Measurements from ENCODE around the gene PGM5. TPM values are rescaled to one million over a fixed set of nuclear protein-coding genes. Genes with fewer than 3 reads are reported as not detected.
"Not testable (repeated sequence)": the region's sequence is repeated elsewhere in the genome, so short reads cannot be mapped to it uniquely, and the experiment has no call there.

Gene PGM5
- total RNA-seq, 1 experiment from 2014 or later: 0.15 TPM

- H3K27me3 ChIP-seq (ENCODE audit: insufficient read depth, low read length); H3K9me3 ChIP-seq (ENCODE audit: control insufficient read depth in 1 of 2, insufficient read depth in 1 of 2, low read depth in 1 of 2, low read length in 2 of 2); H4K20me1 ChIP-seq (ENCODE audit: insufficient read depth); POLR2A ChIA-PET; H3K79me2 ChIP-seq (ENCODE audit: insufficient read depth, low read length); H3K9me2 ChIP-seq (ENCODE audit: insufficient read depth); H3K27ac ChIP-seq (ENCODE audit: low read depth, low read length); H3K4me3 ChIP-seq (replicated peaks in 1 of 2; ENCODE audit: low read depth in 1 of 2, low read length in 2 of 2); BruUV-seq (replicated peaks); CTCF ChIA-PET; H3K36me3 ChIP-seq (ENCODE audit: control insufficient read depth in 1 of 2, insufficient read depth in 2 of 2, low read length in 2 of 2); ATAC-seq; RAD21 ChIA-PET (ENCODE audit: low non-redundant PET in 1 of 2, low total read pairs in 2 of 2, uncharacterized antibody in 2 of 2, unreplicated experiment in 2 of 2); H3K9ac ChIP-seq (ENCODE audit: low read length); intact Hi-C loops (cut with micrococcal nuclease); DNase-seq (ENCODE audit: low read depth, low spot score); H3K4me1 ChIP-seq (ENCODE audit: control insufficient read depth in 1 of 2, insufficient read depth in 2 of 2, low read length in 2 of 2); H2AFZ ChIP-seq (ENCODE audit: low read depth, low read length, poor library complexity, severe bottlenecking); H3K4me2 ChIP-seq (ENCODE audit: low read length): not testable (repeated sequence)
Observed at GRCh38 chr9:68355993-68356379, 425 bp upstream of the PGM5 start.

GRCh38 chr9:68357119-68357714, 806 bp downstream of the PGM5 start:
- H3K4me3 ChIP-seq (replicated peaks in 1 of 2; ENCODE audit: low read depth in 1 of 2, low read length in 2 of 2); H3K9ac ChIP-seq (ENCODE audit: low read length); H3K9me3 ChIP-seq (ENCODE audit: control insufficient read depth in 1 of 2, insufficient read depth in 1 of 2, low read depth in 1 of 2, low read length in 2 of 2); H3K79me2 ChIP-seq (ENCODE audit: insufficient read depth, low read length); BruUV-seq (replicated peaks); H3K36me3 ChIP-seq (ENCODE audit: control insufficient read depth in 1 of 2, insufficient read depth in 2 of 2, low read length in 2 of 2); H3K27ac ChIP-seq (ENCODE audit: low read depth, low read length); H3K4me1 ChIP-seq (ENCODE audit: control insufficient read depth in 1 of 2, insufficient read depth in 2 of 2, low read length in 2 of 2); H3K4me2 ChIP-seq (ENCODE audit: low read length); ATAC-seq; H2AFZ ChIP-seq (ENCODE audit: low read depth, low read length, poor library complexity, severe bottlenecking); RAD21 ChIA-PET (ENCODE audit: low non-redundant PET in 1 of 2, low total read pairs in 2 of 2, uncharacterized antibody in 2 of 2, unreplicated experiment in 2 of 2); intact Hi-C loops (cut with micrococcal nuclease); H3K27me3 ChIP-seq (ENCODE audit: insufficient read depth, low read length); DNase-seq (ENCODE audit: low read depth, low spot score); H3K9me2 ChIP-seq (ENCODE audit: insufficient read depth); CTCF ChIA-PET; POLR2A ChIA-PET; H4K20me1 ChIP-seq (ENCODE audit: insufficient read depth): not testable (repeated sequence)

DNA sequence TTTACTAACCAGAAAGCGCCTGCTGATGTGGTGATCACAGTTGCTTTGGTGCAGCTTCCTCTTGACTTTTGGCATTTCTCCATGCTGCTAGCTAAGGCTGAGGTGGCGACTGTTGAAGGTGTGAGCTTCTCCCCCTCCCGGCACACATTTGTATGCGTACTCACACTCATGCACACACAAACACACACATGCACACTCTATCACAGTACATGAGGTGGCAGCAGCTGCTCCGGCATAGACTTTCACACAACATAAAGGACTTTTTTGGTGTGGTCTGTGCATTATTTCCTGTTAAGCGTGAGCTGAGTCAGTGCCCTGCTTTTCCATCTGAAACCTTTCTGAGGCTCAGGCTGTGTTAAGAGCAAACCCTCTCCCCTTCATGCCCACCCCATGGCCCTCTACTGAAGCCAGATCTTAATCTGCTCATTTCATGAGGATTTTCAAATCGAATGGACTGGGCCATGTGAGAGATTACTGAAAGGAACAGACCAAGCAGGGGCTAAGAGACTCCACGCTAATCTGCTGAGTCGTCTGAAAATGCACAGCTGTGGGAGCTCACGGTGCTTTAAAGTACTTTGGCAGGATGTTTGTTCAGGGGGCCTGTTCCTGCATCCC, 10.6 kb downstream of the PGM5 start:
- H3K9me2 ChIP-seq (ENCODE audit: insufficient read depth); DNase-seq (ENCODE audit: low read depth, low spot score); H3K9ac ChIP-seq (ENCODE audit: low read length); H3K4me1 ChIP-seq (ENCODE audit: control insufficient read depth in 1 of 2, insufficient read depth in 2 of 2, low read length in 2 of 2); intact Hi-C loops (cut with micrococcal nuclease); POLR2A ChIA-PET; H3K36me3 ChIP-seq (ENCODE audit: control insufficient read depth in 1 of 2, insufficient read depth in 2 of 2, low read length in 2 of 2); H3K27ac ChIP-seq (ENCODE audit: low read depth, low read length); CTCF ChIA-PET; BruUV-seq (replicated peaks); H2AFZ ChIP-seq (ENCODE audit: low read depth, low read length, poor library complexity, severe bottlenecking); H4K20me1 ChIP-seq (ENCODE audit: insufficient read depth); H3K4me2 ChIP-seq (ENCODE audit: low read length); ATAC-seq; H3K27me3 ChIP-seq (ENCODE audit: insufficient read depth, low read length); H3K4me3 ChIP-seq (replicated peaks in 1 of 2; ENCODE audit: low read depth in 1 of 2, low read length in 2 of 2); RAD21 ChIA-PET (ENCODE audit: low non-redundant PET in 1 of 2, low total read pairs in 2 of 2, uncharacterized antibody in 2 of 2, unreplicated experiment in 2 of 2); H3K9me3 ChIP-seq (ENCODE audit: control insufficient read depth in 1 of 2, insufficient read depth in 1 of 2, low read depth in 1 of 2, low read length in 2 of 2); H3K79me2 ChIP-seq (ENCODE audit: insufficient read depth, low read length): not testable (repeated sequence)

- H3K9ac ChIP-seq (ENCODE audit: low read length); H3K4me2 ChIP-seq (ENCODE audit: low read length); BruUV-seq (replicated peaks); H3K9me2 ChIP-seq (ENCODE audit: insufficient read depth); H3K36me3 ChIP-seq (ENCODE audit: control insufficient read depth in 1 of 2, insufficient read depth in 2 of 2, low read length in 2 of 2); H3K9me3 ChIP-seq (ENCODE audit: control insufficient read depth in 1 of 2, insufficient read depth in 1 of 2, low read depth in 1 of 2, low read length in 2 of 2); H3K4me1 ChIP-seq (ENCODE audit: control insufficient read depth in 1 of 2, insufficient read depth in 2 of 2, low read length in 2 of 2); H3K79me2 ChIP-seq (ENCODE audit: insufficient read depth, low read length); RAD21 ChIA-PET (ENCODE audit: low non-redundant PET in 1 of 2, low total read pairs in 2 of 2, uncharacterized antibody in 2 of 2, unreplicated experiment in 2 of 2); H3K27me3 ChIP-seq (ENCODE audit: insufficient read depth, low read length); H2AFZ ChIP-seq (ENCODE audit: low read depth, low read length, poor library complexity, severe bottlenecking); DNase-seq (ENCODE audit: low read depth, low spot score); ATAC-seq; H3K27ac ChIP-seq (ENCODE audit: low read depth, low read length); H3K4me3 ChIP-seq (replicated peaks in 1 of 2; ENCODE audit: low read depth in 1 of 2, low read length in 2 of 2); H4K20me1 ChIP-seq (ENCODE audit: insufficient read depth); CTCF ChIA-PET; POLR2A ChIA-PET; intact Hi-C loops (cut with micrococcal nuclease): not testable (repeated sequence)
Observed at GRCh38 chr9:68375789-68376188, 19.4 kb downstream of the PGM5 start.
